H1 (cell line): ENCODE measurements around the gene KLRD1. TPM values are rescaled to one million over a fixed set of nuclear protein-coding genes. Genes with fewer than 3 reads are reported as not detected.

ENCODE experiments used
- CTCF ChIA-PET: fragments of 300-600 bp; sonication (Branson Sonifier 250); formaldehyde crosslinking; loops from one replicate; lab custom pipeline; 2021; ENCODE audit not compliant: partially characterized antibody; lab: Charles Lee
- POLR2A ChIA-PET: fragments of 300-600 bp; sonication (Branson Sonifier 250); formaldehyde crosslinking; loops from one replicate; lab custom pipeline; 2021; ENCODE audit warnings: inconsistent platforms; ENCODE audit not compliant: partially characterized antibody; lab: Charles Lee
- DNase-seq, 2 experiments: peaks; one replicate each; pipeline versions ENCODE4 v3.0.0 to v3.0.0-alpha.2; 2010 to 2022; ENCODE audit warnings: low spot score in 2 of 2, low read depth in 1 of 2, mixed read lengths in 1 of 2
- FAIRE-seq: peaks from 2 replicates; lab custom pipeline; 2011; peaks lifted over from hg19 to GRCh38; lab: Jason Lieb, UNC
- H2AFZ ChIP-seq: 2 replicates; pipeline ENCODE4 v1.8.1; 2012; ENCODE audit warnings: low read length, inconsistent platforms
- H2AK5ac ChIP-seq: 2 replicates; pipeline ENCODE4 v1.6.1; 2013; ENCODE audit warnings: low read depth, low read length
- H2BK120ac ChIP-seq: replicated peaks from 2 replicates; pipeline ENCODE3; 2013; ENCODE audit warnings: low read depth, low read length, inconsistent platforms
- H2BK12ac ChIP-seq: 2 replicates; pipeline ENCODE4 v1.6.1; 2013; ENCODE audit warnings: low read depth, low read length
- H2BK15ac ChIP-seq: 2 replicates; pipeline ENCODE4 v1.6.1; 2013; ENCODE audit warnings: low read length
- H2BK20ac ChIP-seq: 2 replicates; pipeline ENCODE4 v1.6.1; 2013; ENCODE audit warnings: low read length
- H2BK5ac ChIP-seq: 2 replicates; pipeline ENCODE4 v1.6.1; 2013; ENCODE audit warnings: low read depth, low read length
- H3K14ac ChIP-seq: 2 replicates; pipeline ENCODE4 v1.6.1; 2013; ENCODE audit warnings: inconsistent platforms; ENCODE audit not compliant: insufficient read length
- H3K18ac ChIP-seq: 2 replicates; pipeline ENCODE4 v1.6.1; 2013; ENCODE audit warnings: low read length; ENCODE audit errors: extremely low read depth
- H3K23ac ChIP-seq: 2 replicates; pipeline ENCODE4 v1.6.1; 2013; ENCODE audit warnings: inconsistent platforms; ENCODE audit not compliant: insufficient read length
- H3K23me2 ChIP-seq: 2 replicates; pipeline ENCODE4 v1.6.1; 2013; ENCODE audit warnings: low read depth, low read length
- H3K27ac ChIP-seq: 2 replicates; pipeline ENCODE4 v1.6.1; 2011; ENCODE audit warnings: low read depth, low read length, inconsistent platforms
- H3K27me3 ChIP-seq, 4 experiments: replicated peaks in 1 of 4; 1 replicate in 1 of 4; 2 replicates in 3 of 4; pipeline versions ENCODE4 v1.6.1 to v1.8.1; 2011 to 2013; ENCODE audit warnings: low read length in 3 of 4, mild to moderate bottlenecking in 3 of 4, inconsistent platforms in 2 of 4, mixed read lengths in 2 of 4, moderate library complexity in 1 of 4; ENCODE audit not compliant: control insufficient read depth in 3 of 4, insufficient read depth in 3 of 4; ENCODE audit errors: extremely low read depth in 1 of 4
- H3K36me3 ChIP-seq, 4 experiments: 2 replicates each; pipeline versions ENCODE4 v1.6.1 to v1.8.1; 2011 to 2013; ENCODE audit warnings: mild to moderate bottlenecking in 4 of 4, low read length in 3 of 4, moderate library complexity in 2 of 4, control low read depth in 1 of 4, inconsistent platforms in 1 of 4; ENCODE audit not compliant: insufficient read depth in 4 of 4, control insufficient read depth in 2 of 4
- H3K4ac ChIP-seq: replicated peaks from 2 replicates; pipeline ENCODE3; 2013; ENCODE audit warnings: low read length, low read depth, mixed read lengths, inconsistent platforms; ENCODE audit not compliant: insufficient read length
- H3K4me1 ChIP-seq, 4 experiments: replicated peaks in 1 of 4; 1 replicate in 1 of 4; 2 replicates in 3 of 4; pipeline versions ENCODE4 v1.6.1 to v1.8.1; 2011 to 2013; ENCODE audit warnings: low read length in 3 of 4, inconsistent platforms in 2 of 4, mixed read lengths in 1 of 4; ENCODE audit not compliant: insufficient read depth in 4 of 4, control insufficient read depth in 3 of 4
- H3K4me2 ChIP-seq, 2 experiments: 2 replicates each; pipeline versions ENCODE4 v1.6.1 to v1.8.1; 2011 to 2013; ENCODE audit warnings: low read depth in 2 of 2, low read length in 2 of 2, control low read depth in 1 of 2, inconsistent platforms in 1 of 2, mild to moderate bottlenecking in 1 of 2; ENCODE audit not compliant: insufficient read depth in 1 of 2
- H3K4me3 ChIP-seq, 4 experiments: fragments of 200-600, 300-600 bp in 1 of 4; sonication (generic), shearing (Covaris generic), sonication (Bioruptor Twin) in 1 of 4; 2 replicates each; pipeline versions ENCODE4 v1.5.1 to v1.8.1; 2011 to 2016; ENCODE audit warnings: low read length in 4 of 4, low read depth in 3 of 4, control low read depth in 2 of 4, inconsistent platforms in 2 of 4, mild to moderate bottlenecking in 2 of 4, mixed read lengths in 1 of 4, moderate library complexity in 1 of 4; ENCODE audit not compliant: insufficient read depth in 2 of 4; ENCODE audit errors: extremely low read depth in 1 of 4
- H3K56ac ChIP-seq: replicated peaks from 2 replicates; pipeline ENCODE3; 2013; ENCODE audit warnings: low read depth, mild to moderate bottlenecking, mixed read lengths, low read length, inconsistent platforms; ENCODE audit not compliant: insufficient read length
- H3K79me1 ChIP-seq: 2 replicates; pipeline ENCODE4 v1.6.1; 2013; ENCODE audit warnings: low read depth, low read length, control low read depth
- H3K79me2 ChIP-seq, 2 experiments: 2 replicates each; pipeline versions ENCODE4 v1.6.1 to v1.8.1; 2012 to 2013; ENCODE audit warnings: low read length in 2 of 2, mild to moderate bottlenecking in 2 of 2, inconsistent platforms in 1 of 2; ENCODE audit not compliant: insufficient read depth in 2 of 2, control insufficient read depth in 1 of 2
- H3K9ac ChIP-seq, 4 experiments: replicated peaks in 1 of 4; 1 replicate in 1 of 4; 2 replicates in 3 of 4; pipeline versions ENCODE4 v1.6.1 to v1.8.1; 2011 to 2013; ENCODE audit warnings: low read depth in 3 of 4, low read length in 3 of 4, control low read depth in 2 of 4, mild to moderate bottlenecking in 2 of 4, moderate library complexity in 2 of 4, inconsistent platforms in 1 of 4; ENCODE audit errors: extremely low read depth in 1 of 4
- H3K9me3 ChIP-seq, 2 experiments: 2 replicates each; pipeline versions ENCODE4 v1.6.1 to v1.8.1; 2012 to 2013; ENCODE audit warnings: mild to moderate bottlenecking in 2 of 2, moderate library complexity in 2 of 2, control low read depth in 1 of 2, inconsistent platforms in 1 of 2, low read depth in 1 of 2, low read length in 1 of 2, mixed read lengths in 1 of 2; ENCODE audit not compliant: insufficient read depth in 2 of 2
- H4K20me1 ChIP-seq, 2 experiments: replicated peaks in 1 of 2; 2 replicates each; pipeline versions ENCODE3 to v1.8.1; 2011 to 2013; ENCODE audit warnings: inconsistent platforms in 2 of 2, low read length in 2 of 2, mild to moderate bottlenecking in 1 of 2; ENCODE audit not compliant: insufficient read depth in 2 of 2, control insufficient read depth in 1 of 2
- H4K5ac ChIP-seq: 2 replicates; pipeline ENCODE4 v1.6.1; 2013; ENCODE audit warnings: low read length, low read depth, mixed read lengths, inconsistent platforms; ENCODE audit not compliant: insufficient read length
- H4K8ac ChIP-seq: 2 replicates; pipeline ENCODE4 v1.8.0; 2013; ENCODE audit warnings: mild to moderate bottlenecking, moderate library complexity, low read length, inconsistent platforms; ENCODE audit not compliant: insufficient read depth; ENCODE audit errors: extremely low read depth
- H4K91ac ChIP-seq: replicated peaks from 2 replicates; pipeline ENCODE3; 2013; ENCODE audit warnings: low read length, mixed read lengths, inconsistent platforms; ENCODE audit not compliant: insufficient read length
- ATF2 ChIP-seq: IDR thresholded peaks from 2 replicates; pipeline ENCODE4 v1.6.1; 2012; ENCODE audit warnings: low read length, inconsistent platforms
- KDM4A ChIP-seq: IDR thresholded peaks from one replicate; pipeline ENCODE4 v1.7.1; 2012; ENCODE audit warnings: low read depth, mild to moderate bottlenecking, moderate library complexity, low read length, inconsistent platforms; ENCODE audit not compliant: severe bottlenecking
- KDM5A ChIP-seq: fragments of 200-600 bp; IDR thresholded peaks from 2 replicates; pipeline ENCODE4 v1.7.1; 2012; ENCODE audit warnings: mild to moderate bottlenecking, low read length, inconsistent platforms, mixed read lengths
- MAFK ChIP-seq: IDR thresholded peaks from 2 replicates; pipeline ENCODE4 v1.6.1; 2012; ENCODE audit warnings: low read depth, mild to moderate bottlenecking, improper control_type of control experiment, low read length
- PHF8 ChIP-seq: fragments of 200-600 bp; sonication (generic); conservative IDR thresholded peaks from 2 replicates; pipeline ENCODE4 v1.7.1; 2012; ENCODE audit warnings: low read depth, mild to moderate bottlenecking, inconsistent platforms, low read length, moderate library complexity
- WGBS, 2 experiments: shearing (Covaris generic) in 1 of 2; methylation state at CpG; one replicate each; pipeline versions ENCODE4 v1.1.6 to v1.1.7; 2013 to 2015; ENCODE audit warnings: low lambda C conversion rate in 2 of 2, mixed read lengths in 2 of 2, inconsistent platforms in 1 of 2, low coverage in 1 of 2, missing lambda C conversion rate in 1 of 2; ENCODE audit not compliant: insufficient replicate concordance in 2 of 2, insufficient coverage in 1 of 2, insufficient read length in 1 of 2; ENCODE audit errors: extremely low coverage in 1 of 2, missing lambda C conversion rate in 1 of 2; 5-methylcytosine and 5-hydroxymethylcytosine counted together
- polyA plus RNA-seq, 7 experiments: library from polyadenylated mRNA; depleted of rRNA in 3 of 7; stranded (reverse) in 5 of 7; unstranded in 2 of 7; fragments of >200 nt in 5 of 7; fragments of 200-250 nt in 2 of 7; gene quantifications; 1 replicate in 5 of 7; 2 replicates in 1 of 7; 4 replicates in 1 of 7; pipeline versions ENCODE4 v1.2.1 to v1.2.3, GENCODE V29; 2011 to 2013; ENCODE audit warnings: missing spikeins in 2 of 7, mixed read lengths in 2 of 7
- total RNA-seq: library from RNA; stranded (reverse); fragmentation: NEBNext Ultra II Directional; extraction: Animal tissue kit (Norgen Biotek cat#: 25700); gene quantifications from 2 replicates; pipeline ENCODE4 v1.2.1, GENCODE V29; 2021
- TF ChIP-seq, protein P1 (sequence below), 3 experiments: IDR thresholded peaks; 1 replicate in 2 of 3; 2 replicates in 1 of 3; pipeline versions ENCODE4 v1.5.1 to v1.6.1; 2011; ENCODE audit warnings: low read length in 3 of 3, mild to moderate bottlenecking in 3 of 3, inconsistent platforms in 2 of 3, low read depth in 1 of 3, moderate library complexity in 1 of 3; ENCODE audit not compliant: insufficient read depth in 1 of 3; ENCODE audit errors: control extremely low read depth in 1 of 3
- TF ChIP-seq, protein P2 (sequence below): IDR thresholded peaks from 2 replicates; pipeline ENCODE4 v1.6.1; 2011; ENCODE audit warnings: low read length, improper control_type of control experiment

Gene KLRD1
- total and polyA plus RNA-seq, 2 of the 8 experiments (the other 6 are each of a cell fraction or from before 2014, with no cell fraction given): under 0.01 to 0.06 TPM

GRCh38 chr12:10331642-10332239 is 24.1 kb downstream of the KLRD1 start:
- Histone ChIP-seq H3K14ac (no peak overlapping the region), H3K4me3 (no peak overlapping the region), H4K20me1 (no peaks in the 10 kb centered on the region), H3K79me2 (no peaks in the 10 kb centered on the region), H3K4ac (no peak overlapping the region), H4K8ac (no peak overlapping the region), H2BK12ac (no peak overlapping the region), H3K79me1 (no peaks in the 10 kb centered on the region), H2AFZ (peak overlapping the region; percentile 52; the same call in 1 of the 2 replicates), H3K4me2 (no peak overlapping the region), H3K9me3 (no peaks in the 10 kb centered on the region), H2BK20ac (no peak overlapping the region), H3K4me1 (no peaks in the 10 kb centered on the region), H3K18ac (no peak overlapping the region), H3K27me3 (no peaks in the 10 kb centered on the region), H4K91ac (no peak overlapping the region), H3K23ac (no peak overlapping the region), H3K36me3 (no peaks in the 10 kb centered on the region), H2BK120ac (no peak overlapping the region), H2AK5ac (no peak overlapping the region), H4K5ac (no peak overlapping the region), H2BK15ac (no peak overlapping the region), H2BK5ac (no peak overlapping the region), H3K56ac (no peak overlapping the region), H3K23me2 (no peaks in the 10 kb centered on the region), H3K27ac (no peak overlapping the region), H3K9ac (no peak overlapping the region)
- no peak for DNase-seq
- WGBS, 2 experiments: 56% methylated on average over 2 of the region's 2 CpGs; no CpG with 5 or more reads in 1 of the 2 experiments
- ChIA-PET POLR2A (no interaction called here), CTCF (interaction anchor here (0.6 to 5.4 kb wide), 10 partner anchors 8 to 231 kb away, joined by 3 to 32 read pairs (median 7); no protein-coding TSS in a partner anchor)
- peak; percentile 95 for FAIRE-seq
- TF ChIP-seq, protein P1, sequence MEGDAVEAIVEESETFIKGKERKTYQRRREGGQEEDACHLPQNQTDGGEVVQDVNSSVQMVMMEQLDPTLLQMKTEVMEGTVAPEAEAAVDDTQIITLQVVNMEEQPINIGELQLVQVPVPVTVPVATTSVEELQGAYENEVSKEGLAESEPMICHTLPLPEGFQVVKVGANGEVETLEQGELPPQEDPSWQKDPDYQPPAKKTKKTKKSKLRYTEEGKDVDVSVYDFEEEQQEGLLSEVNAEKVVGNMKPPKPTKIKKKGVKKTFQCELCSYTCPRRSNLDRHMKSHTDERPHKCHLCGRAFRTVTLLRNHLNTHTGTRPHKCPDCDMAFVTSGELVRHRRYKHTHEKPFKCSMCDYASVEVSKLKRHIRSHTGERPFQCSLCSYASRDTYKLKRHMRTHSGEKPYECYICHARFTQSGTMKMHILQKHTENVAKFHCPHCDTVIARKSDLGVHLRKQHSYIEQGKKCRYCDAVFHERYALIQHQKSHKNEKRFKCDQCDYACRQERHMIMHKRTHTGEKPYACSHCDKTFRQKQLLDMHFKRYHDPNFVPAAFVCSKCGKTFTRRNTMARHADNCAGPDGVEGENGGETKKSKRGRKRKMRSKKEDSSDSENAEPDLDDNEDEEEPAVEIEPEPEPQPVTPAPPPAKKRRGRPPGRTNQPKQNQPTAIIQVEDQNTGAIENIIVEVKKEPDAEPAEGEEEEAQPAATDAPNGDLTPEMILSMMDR (IDR thresholded peaks at IDR 0.05; ENCODE audit: control extremely low read depth in 1 of 3, insufficient read depth in 1 of 3, low read depth in 1 of 3, low read length in 3 of 3): peak in 2 of 3 experiments; percentile 76 to 90; a peak in 3 of 4 replicates
- TF ChIP-seq PHF8 (no peak), KDM5A (no peak), ATF2 (no peak), MAFK (no peak), KDM4A (no peak)
- TF ChIP-seq, protein P2, sequence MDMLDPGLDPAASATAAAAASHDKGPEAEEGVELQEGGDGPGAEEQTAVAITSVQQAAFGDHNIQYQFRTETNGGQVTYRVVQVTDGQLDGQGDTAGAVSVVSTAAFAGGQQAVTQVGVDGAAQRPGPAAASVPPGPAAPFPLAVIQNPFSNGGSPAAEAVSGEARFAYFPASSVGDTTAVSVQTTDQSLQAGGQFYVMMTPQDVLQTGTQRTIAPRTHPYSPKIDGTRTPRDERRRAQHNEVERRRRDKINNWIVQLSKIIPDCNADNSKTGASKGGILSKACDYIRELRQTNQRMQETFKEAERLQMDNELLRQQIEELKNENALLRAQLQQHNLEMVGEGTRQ: no peak
